ENCODE results near the gene YPEL1.

DNA sequence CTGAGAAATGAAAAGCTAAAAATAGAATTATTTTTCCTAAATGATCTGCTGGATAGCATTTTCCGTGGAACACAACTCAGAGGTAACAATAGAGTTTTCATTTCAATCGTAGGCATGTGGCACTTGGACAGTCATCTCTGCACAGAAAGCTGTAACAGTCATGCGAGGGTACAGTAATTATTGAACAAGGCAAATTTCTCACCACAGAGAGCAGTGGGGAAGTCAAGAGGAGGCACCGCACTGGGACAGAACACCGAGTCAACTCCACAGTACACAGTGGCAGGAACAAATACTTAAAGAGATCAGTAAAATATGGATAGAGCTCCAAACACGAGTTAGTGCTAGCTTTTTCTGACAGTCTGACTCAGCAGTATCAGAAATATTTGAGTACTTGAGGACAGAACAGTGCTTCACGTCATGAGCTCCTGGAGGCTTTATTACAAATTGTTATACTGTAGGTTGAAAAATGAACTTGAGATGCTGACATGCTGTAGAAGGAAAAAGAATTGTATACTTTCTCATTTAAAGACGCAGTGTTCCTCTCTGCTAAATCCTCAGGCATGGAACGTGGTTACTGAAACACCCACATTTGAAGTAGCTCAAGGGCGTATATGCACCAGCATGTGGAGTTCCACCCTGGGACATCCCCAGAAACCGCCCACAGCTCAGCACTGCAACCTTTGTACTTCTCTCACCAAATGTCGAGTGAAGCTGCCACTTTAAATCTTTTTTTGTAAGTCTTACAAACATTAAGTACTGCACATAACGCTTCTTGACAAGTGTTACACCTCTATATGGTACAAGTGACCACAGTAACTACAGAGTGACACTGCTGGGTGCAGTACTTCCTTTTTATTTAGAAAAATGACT lies 27.4 kb upstream of the YPEL1 start:
- no peak for TF ChIP-seq POLR2A (IDR thresholded peaks at IDR 0.05)
- no peak for TF ChIP-seq POLR2AphosphoS5 (IDR thresholded peaks at IDR 0.05)
- TF ChIP-seq EP300 (IDR thresholded peaks at IDR 0.05; ENCODE audit: low read depth), result no peak
